Ectodermal cell (in vitro differentiated cells): ENCODE data around the gene IL1RAPL2.
"Not testable (repeated sequence)": the region's sequence is repeated elsewhere in the genome, so short reads cannot be mapped to it uniquely, and the experiment has no call there.

ENCODE experiments used
- H3K27ac ChIP-seq: 2 replicates; pipeline ENCODE4 v1.7.0; 2013; ENCODE audit warnings: mild to moderate bottlenecking, low read depth, low read length; ENCODE audit not compliant: insufficient read depth, poor library complexity, severe bottlenecking
- H3K27me3 ChIP-seq: 2 replicates; pipeline ENCODE4 v1.7.0; 2013; ENCODE audit warnings: mild to moderate bottlenecking, low read length; ENCODE audit not compliant: insufficient read depth, control insufficient read depth, poor library complexity, severe bottlenecking
- H3K36me3 ChIP-seq: one replicate; pipeline ENCODE4 v1.7.0; 2013; ENCODE audit warnings: low read length; ENCODE audit not compliant: control insufficient read depth, insufficient read depth
- H3K4me1 ChIP-seq: one replicate; pipeline ENCODE4 v1.7.0; 2013; ENCODE audit warnings: low read length; ENCODE audit not compliant: control insufficient read depth, insufficient read depth
- H3K4me3 ChIP-seq: 2 replicates; pipeline ENCODE4 v1.7.0; 2013; ENCODE audit warnings: low read depth, low read length, control low read depth; ENCODE audit not compliant: insufficient read depth
- H3K9me3 ChIP-seq: 2 replicates; pipeline ENCODE4 v1.7.0; 2013; ENCODE audit warnings: mild to moderate bottlenecking, low read length, moderate library complexity; ENCODE audit not compliant: control insufficient read depth
- WGBS, 2 experiments: methylation state at CpG; one replicate each; pipeline ENCODE4 v1.1.7; 2013; ENCODE audit warnings: missing lambda C conversion rate in 2 of 2; 5-methylcytosine and 5-hydroxymethylcytosine counted together

The IL1RAPL2 gene

DNA sequence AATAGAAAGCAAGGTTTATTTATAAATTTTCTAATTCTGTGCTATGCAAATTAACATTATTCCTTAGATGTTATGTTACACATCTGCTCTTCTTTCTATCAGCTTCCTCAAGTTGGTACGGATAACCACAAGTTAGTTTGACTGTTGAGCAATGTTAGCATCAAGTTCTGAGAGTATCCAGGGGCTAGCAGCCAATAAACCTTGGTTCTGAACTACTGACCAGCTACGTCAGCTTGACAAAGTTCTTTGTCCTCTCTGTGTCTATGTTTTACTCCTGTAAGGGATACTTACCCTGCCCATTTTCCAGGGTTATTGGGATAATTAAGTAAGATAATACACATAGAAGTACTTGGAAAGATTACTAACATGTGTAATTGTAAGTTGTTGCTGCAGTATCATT, 662.6 kb downstream of the IL1RAPL2 start:
- no peak overlapping the region for H3K27ac ChIP-seq
- no peaks in the 10 kb centered on the region for H3K27me3 ChIP-seq
- H3K4me3 ChIP-seq = no peak overlapping the region
- 92 to 95% methylated on average over 2 of the region's 2 CpGs for WGBS, 2 experiments
- H3K9me3 ChIP-seq = no peaks in the 10 kb centered on the region
- H3K36me3 ChIP-seq = no peaks in the 10 kb centered on the region
- H3K4me1 ChIP-seq = no peaks in the 10 kb centered on the region

DNA sequence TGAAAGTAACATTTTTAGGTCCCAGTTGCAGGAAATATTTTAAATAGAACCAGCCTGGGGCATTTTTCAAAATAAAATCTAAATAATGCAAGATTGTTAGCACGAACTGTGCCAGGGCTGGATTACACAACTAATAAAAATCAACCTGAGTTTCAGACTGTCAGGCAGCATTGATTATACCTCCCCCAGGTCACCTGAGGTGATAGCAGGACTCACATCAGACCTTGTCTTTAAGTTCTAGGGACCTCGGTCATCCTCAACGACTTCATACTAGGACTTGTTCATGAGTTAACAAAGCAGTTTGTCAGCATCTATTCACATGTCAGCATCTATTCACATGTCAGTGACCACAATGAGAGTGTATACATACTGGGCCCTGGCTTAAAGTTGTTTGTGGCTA, 663.1 kb downstream of the IL1RAPL2 start:
- no peaks in the 10 kb centered on the region for H3K36me3 ChIP-seq
- H3K4me1 ChIP-seq = no peaks in the 10 kb centered on the region
- WGBS, 2 experiments = 78 to 91% methylated on average over 3 of the region's 3 CpGs
- H3K27me3 ChIP-seq = no peaks in the 10 kb centered on the region
- H3K9me3 ChIP-seq = no peaks in the 10 kb centered on the region
- no peak overlapping the region for H3K27ac ChIP-seq
- no peak overlapping the region for H3K4me3 ChIP-seq

DNA sequence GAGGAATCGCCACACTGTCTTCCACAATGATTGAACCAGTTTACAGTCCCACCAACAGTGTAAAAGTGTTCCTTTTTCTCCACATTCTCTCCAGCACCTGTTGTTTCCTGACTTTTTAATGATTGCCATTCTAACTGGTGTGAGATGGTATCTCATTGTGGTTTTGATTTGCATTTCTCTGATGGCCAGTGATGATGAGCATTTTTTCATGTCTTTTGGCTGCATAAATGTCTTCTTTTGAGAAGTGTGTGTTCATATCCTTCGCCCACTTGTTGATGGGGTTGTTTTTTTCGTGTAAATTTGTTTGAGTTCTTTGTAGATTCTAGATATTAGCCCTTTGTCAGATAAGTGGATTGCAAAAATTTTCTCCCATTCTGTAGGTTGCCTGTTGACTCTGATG, 671.4 kb downstream of the IL1RAPL2 start:
- not testable (repeated sequence) for H3K27me3 ChIP-seq, H3K36me3 ChIP-seq, H3K4me1 ChIP-seq, H3K27ac ChIP-seq, H3K9me3 ChIP-seq, H3K4me3 ChIP-seq
- 94 to 100% methylated on average over 2 of the region's 3 CpGs for WGBS, 2 experiments

DNA sequence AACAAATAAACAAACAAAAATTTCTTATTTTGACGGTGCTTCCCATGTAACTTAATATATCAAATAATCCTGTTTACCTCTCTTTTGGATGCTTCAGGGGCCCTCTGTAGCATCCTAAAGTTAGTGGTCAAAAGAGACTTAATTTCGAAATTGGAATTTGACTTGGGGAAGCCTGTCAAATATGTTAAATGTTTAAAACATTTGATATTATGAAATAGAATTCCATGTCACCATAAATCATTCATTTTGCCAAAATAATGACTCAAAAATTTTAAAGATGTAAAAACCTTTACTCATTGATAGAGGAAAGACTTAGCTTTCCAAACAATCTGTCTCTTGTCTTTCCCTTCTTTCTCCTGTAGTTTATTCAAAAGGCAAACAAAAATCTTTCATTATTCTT, 675.1 kb downstream of the IL1RAPL2 start:
- Histone ChIP-seq H3K36me3 (no peaks in the 10 kb centered on the region), H3K27ac (no peak overlapping the region), H3K9me3 (no peaks in the 10 kb centered on the region), H3K27me3 (no peaks in the 10 kb centered on the region), H3K4me1 (no peaks in the 10 kb centered on the region), H3K4me3 (no peak overlapping the region)
- WGBS, 2 experiments = 89 to 100% methylated on average over 1 of the region's 2 CpGs

DNA sequence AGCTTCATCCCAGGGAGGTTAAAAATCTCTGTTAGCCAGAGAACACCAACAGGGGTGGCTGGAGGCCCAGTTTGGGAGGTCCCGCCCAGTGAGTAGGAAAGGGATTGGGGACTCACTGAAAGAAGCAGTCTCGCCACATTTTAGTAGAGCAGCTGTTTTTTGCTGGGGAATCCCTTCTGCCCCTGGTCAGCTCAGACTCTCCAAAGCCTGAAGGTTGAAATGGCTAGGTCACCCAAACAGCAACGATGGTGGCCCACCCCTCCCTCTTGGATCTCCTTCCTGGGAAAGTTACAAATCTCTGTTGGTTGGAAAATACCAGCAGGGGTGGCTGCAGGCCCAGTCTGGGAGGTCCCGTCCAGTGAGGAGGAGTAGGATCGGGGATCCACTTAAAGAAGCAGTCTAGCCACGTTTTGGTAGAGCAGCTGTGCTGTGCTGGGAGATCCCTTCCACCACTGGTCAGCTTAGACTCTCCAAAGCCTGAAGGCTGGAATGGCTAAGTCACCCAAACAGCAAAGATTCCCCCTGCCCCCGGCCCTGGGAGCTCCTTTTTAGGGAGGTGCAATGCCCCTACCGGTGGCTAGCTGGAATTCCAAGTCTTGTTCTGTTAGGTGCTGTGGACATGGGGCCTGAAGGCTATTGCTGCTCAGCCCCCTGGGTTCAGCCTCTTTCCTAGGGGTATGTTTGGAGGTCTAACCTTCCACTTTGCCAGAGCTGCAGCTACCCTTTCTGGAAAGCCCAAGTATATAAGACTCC, 694.5 kb downstream of the IL1RAPL2 start:
- H3K9me3 ChIP-seq = no peaks in the 10 kb centered on the region
- no peaks in the 10 kb centered on the region for H3K27me3 ChIP-seq
- H3K4me3 ChIP-seq = no peak overlapping the region
- no peak overlapping the region for H3K27ac ChIP-seq
- no peaks in the 10 kb centered on the region for H3K36me3 ChIP-seq
- WGBS, 2 experiments = 91 to 96% methylated on average over 8 of the region's 8 CpGs
- H3K4me1 ChIP-seq = no peaks in the 10 kb centered on the region

DNA sequence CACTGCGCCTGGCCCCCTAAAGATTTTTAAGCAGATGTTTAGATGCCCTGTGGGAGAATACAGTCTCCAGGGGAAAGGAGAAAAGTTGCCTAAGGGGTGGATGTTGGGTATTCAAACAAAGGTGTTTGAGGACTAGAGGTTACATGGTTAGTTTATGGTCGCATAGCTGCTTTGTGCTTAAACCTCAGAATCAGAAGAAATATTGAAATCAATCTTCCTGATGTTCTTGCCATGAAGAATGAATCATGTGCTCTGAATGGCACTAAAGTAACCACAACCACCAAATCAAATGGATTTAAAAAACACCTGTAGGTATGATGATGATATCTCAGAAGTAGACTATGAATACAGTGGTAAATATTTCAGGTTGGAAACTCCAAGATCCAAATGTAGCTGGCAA, 697.2 kb downstream of the IL1RAPL2 start:
- no peak overlapping the region for H3K4me3 ChIP-seq
- H3K27me3 ChIP-seq = no peaks in the 10 kb centered on the region
- H3K4me1 ChIP-seq = no peaks in the 10 kb centered on the region
- no peak overlapping the region for H3K27ac ChIP-seq
- no peaks in the 10 kb centered on the region for H3K9me3 ChIP-seq
- WGBS, 2 experiments = 92 to 100% methylated on average over 1 to 2 of the region's 2 CpGs
- no peaks in the 10 kb centered on the region for H3K36me3 ChIP-seq

DNA sequence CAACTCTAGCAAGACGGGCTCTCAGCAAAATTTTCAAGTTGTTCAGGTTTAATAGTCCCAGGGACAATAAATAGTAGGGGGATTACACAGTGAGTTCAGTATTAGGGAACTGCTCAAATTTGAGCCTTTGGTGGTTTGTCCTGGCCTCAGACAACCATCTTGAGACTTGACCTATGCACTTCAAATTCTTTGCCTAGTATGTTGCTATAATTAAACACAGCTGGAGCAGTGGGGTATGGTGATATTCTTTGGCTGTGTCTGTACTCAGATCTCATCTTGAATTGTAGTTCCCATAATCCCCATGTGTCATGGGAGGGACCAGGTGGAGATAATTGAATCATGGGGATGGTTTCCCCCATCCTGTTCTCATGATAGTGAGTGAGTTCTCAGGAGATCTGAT, 697.8 kb downstream of the IL1RAPL2 start:
- H3K27ac ChIP-seq = no peak overlapping the region
- no peak overlapping the region for H3K4me3 ChIP-seq
- no peaks in the 10 kb centered on the region for H3K9me3 ChIP-seq
- H3K27me3 ChIP-seq = no peaks in the 10 kb centered on the region
- H3K4me1 ChIP-seq = no peaks in the 10 kb centered on the region
- 93 to 100% methylated on average over 1 of the region's 1 CpG for WGBS, 2 experiments
- H3K36me3 ChIP-seq = no peaks in the 10 kb centered on the region

DNA sequence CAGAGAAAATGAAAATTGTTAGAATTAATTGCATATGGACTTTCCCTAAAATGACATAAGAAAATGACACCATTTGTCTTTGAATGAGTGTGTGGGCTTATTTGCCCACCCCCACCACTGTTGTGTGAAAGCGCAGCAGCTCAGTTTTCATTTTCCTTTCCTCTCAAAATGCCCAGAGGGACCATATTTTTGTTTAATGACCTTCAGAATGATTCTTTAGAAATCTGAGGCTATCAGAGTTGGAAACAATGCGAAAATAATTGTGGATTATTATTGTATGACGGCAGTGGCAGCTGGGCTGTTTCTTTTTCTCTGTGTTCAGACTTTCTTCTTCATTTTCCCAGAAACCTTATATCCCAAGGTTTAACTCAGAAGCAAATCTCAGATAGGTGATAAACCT, 699.1 kb downstream of the IL1RAPL2 start:
- 94 to 100% methylated on average over 1 to 3 of the region's 3 CpGs for WGBS, 2 experiments

DNA sequence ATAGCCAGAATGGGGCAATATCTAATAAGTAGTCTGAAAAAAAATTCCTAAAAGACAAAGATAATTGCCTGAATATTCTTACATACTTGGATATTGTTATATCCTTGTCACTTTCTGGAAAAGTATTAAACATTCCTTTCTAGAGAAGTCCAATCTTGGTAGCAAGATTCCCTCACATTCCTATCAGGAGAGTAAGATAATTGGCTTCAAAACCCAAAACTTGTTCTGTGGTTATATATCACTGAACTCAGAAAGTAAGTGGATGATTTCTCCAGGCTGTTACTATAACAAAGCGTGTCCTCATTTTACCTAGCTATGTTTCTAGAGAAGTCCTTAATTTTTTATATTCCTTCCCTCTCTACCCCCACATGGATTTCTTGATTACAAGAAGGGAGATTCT, 700.5 kb downstream of the IL1RAPL2 start:
- no peaks in the 10 kb centered on the region for H3K4me1 ChIP-seq
- WGBS, 2 experiments = no CpG with 5 or more reads among the region's 1 CpG
- H3K27me3 ChIP-seq = no peaks in the 10 kb centered on the region
- no peak overlapping the region for H3K4me3 ChIP-seq
- no peaks in the 10 kb centered on the region for H3K9me3 ChIP-seq
- H3K27ac ChIP-seq = no peak overlapping the region
- no peaks in the 10 kb centered on the region for H3K36me3 ChIP-seq

More for the DNA sequence above, 699.1 kb downstream of the IL1RAPL2 start:
- no peaks in the 10 kb centered on the region for H3K4me1 ChIP-seq
- no peaks in the 10 kb centered on the region for H3K9me3 ChIP-seq
- H3K4me3 ChIP-seq = no peak overlapping the region
- H3K27ac ChIP-seq = no peak overlapping the region
- H3K36me3 ChIP-seq = no peaks in the 10 kb centered on the region
- no peaks in the 10 kb centered on the region for H3K27me3 ChIP-seq

DNA sequence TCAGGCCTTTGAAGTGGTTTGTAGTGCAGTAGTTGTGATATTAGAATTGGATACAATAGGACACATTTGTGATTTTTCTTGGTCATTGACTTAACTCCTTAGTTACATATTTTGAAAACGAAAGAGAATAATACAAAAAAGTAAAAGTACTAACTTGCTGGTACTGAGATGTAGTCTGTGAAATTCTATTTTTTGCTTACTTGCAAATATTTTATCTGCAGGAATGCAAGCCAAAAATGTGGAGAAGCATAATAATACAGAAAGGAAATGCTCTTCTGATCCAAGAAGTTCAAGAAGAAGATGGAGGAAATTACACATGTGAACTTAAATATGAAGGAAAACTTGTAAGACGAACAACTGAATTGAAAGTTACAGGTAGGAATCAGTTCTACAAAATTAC, 701.2 kb downstream of the IL1RAPL2 start:
- WGBS, 2 experiments = 97 to 100% methylated on average over 1 of the region's 2 CpGs
- no peaks in the 10 kb centered on the region for H3K27me3 ChIP-seq
- H3K4me3 ChIP-seq = no peak overlapping the region
- H3K27ac ChIP-seq = no peak overlapping the region
- no peaks in the 10 kb centered on the region for H3K36me3 ChIP-seq
- no peaks in the 10 kb centered on the region for H3K4me1 ChIP-seq
- no peaks in the 10 kb centered on the region for H3K9me3 ChIP-seq

DNA sequence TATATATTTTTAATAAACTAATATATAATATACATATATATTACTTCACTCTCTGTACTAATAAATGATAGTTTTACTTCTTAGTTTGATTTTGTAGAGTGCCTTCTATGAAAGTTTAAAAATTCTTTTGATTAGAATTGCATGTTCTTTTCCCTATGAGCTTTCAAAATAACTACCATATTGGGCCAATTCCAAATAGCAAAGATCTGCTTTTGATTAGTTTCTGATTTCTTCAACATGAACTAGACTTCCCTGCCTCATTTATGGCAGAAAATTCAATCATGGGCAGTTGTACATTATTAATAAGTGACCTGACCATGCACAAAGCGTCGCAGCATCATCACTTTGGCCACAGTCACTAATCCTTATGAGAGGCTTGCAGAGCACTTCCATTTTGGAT, 703.4 kb downstream of the IL1RAPL2 start:
- H3K36me3 ChIP-seq = no peaks in the 10 kb centered on the region
- no peak overlapping the region for H3K4me3 ChIP-seq
- H3K4me1 ChIP-seq = no peaks in the 10 kb centered on the region
- no peaks in the 10 kb centered on the region for H3K9me3 ChIP-seq
- H3K27me3 ChIP-seq = no peaks in the 10 kb centered on the region
- 95 to 100% methylated on average over 2 of the region's 2 CpGs for WGBS, 2 experiments
- no peak overlapping the region for H3K27ac ChIP-seq
